GOT3 (cell line): ENCODE measurements around the gene LYRM4.

Source experiments
- DNase-seq: peaks from one replicate; lab custom pipeline; 2025; ENCODE audit warnings: mixed read lengths; lab: John Stamatoyannopoulos, UW

LYRM4 gene

GRCh38 chr6:5280920-5281319, 20.2 kb upstream of the LYRM4 start:
- no peak for DNase-seq

- DNase-seq: no peak
Observed at GRCh38 chr6:5279891-5280338, 19.2 kb upstream of the LYRM4 start.

- DNase-seq: no peak
Observed at GRCh38 chr6:5278565-5279120, 17.9 kb upstream of the LYRM4 start.

- DNase-seq: no peak
Observed at GRCh38 chr6:5278047-5278446, 17.3 kb upstream of the LYRM4 start.

GRCh38 chr6:5277589-5277988, 16.8 kb upstream of the LYRM4 start:
- DNase-seq: no peak

- DNase-seq: no peak
Observed at GRCh38 chr6:5276581-5276980, 15.8 kb upstream of the LYRM4 start.

- no peak for DNase-seq
Observed at GRCh38 chr6:5275497-5275896, 14.7 kb upstream of the LYRM4 start.

- no peak for DNase-seq
Observed at GRCh38 chr6:5274231-5274630, 13.5 kb upstream of the LYRM4 start.

- no peak for DNase-seq
Observed at GRCh38 chr6:5271926-5272325, 11.2 kb upstream of the LYRM4 start.

- no peak for DNase-seq
Observed at GRCh38 chr6:5270093-5270680, 9.4 kb upstream of the LYRM4 start.

GRCh38 chr6:5266423-5266822, 5.7 kb upstream of the LYRM4 start:
- no peak for DNase-seq

- no peak for DNase-seq
Observed at GRCh38 chr6:5261545-5262109, 877 bp upstream of the LYRM4 start.

- no peak for DNase-seq
Observed at GRCh38 chr6:5260111-5260620, 584 bp downstream of the LYRM4 start.

GRCh38 chr6:5259428-5259827, 1.3 kb downstream of the LYRM4 start:
- no peak for DNase-seq

GRCh38 chr6:5257400-5257799, 3.4 kb downstream of the LYRM4 start:
- DNase-seq: no peak

- DNase-seq: no peak
Observed at GRCh38 chr6:5256952-5257351, 3.8 kb downstream of the LYRM4 start.

GRCh38 chr6:5250911-5251310, 9.8 kb downstream of the LYRM4 start:
- no peak for DNase-seq

GRCh38 chr6:5250451-5250850, 10.3 kb downstream of the LYRM4 start:
- no peak for DNase-seq

- no peak for DNase-seq
Observed at GRCh38 chr6:5249451-5250122, 11.2 kb downstream of the LYRM4 start.

- no peak for DNase-seq
Observed at GRCh38 chr6:5248302-5249098, 12.2 kb downstream of the LYRM4 start.

GRCh38 chr6:5247201-5247600, 13.5 kb downstream of the LYRM4 start:
- DNase-seq: no peak
